Gastroesophageal sphincter (tissue), 4 donors: ENCODE results near the gene EZH1. TPM values are rescaled to one million over a fixed set of nuclear protein-coding genes. Genes with fewer than 3 reads are reported as not detected.

ENCODE experiments used
- ATAC-seq: fragments of 150-250 bp; one replicate; pipeline ENCODE4 v1.9.1; 2016; ENCODE audit warnings: mild to moderate bottlenecking, moderate library complexity
- H3K27ac ChIP-seq, 4 donors: fragments of 200-600 bp; sonication (generic) in 3 of 4; 1 replicate in 3 of 4; 2 replicates in 1 of 4; pipeline ENCODE4 v1.5.1; 2016 to 2019
- H3K27me3 ChIP-seq: fragments of 200-600 bp; sonication (generic); one replicate; pipeline ENCODE4 v1.5.1; 2019
- H3K36me3 ChIP-seq, 2 donors: fragments of 200-600 bp; sonication (generic); one replicate each; pipeline ENCODE4 v1.5.1; 2019; ENCODE audit warnings: control low read depth in 1 of 2
- H3K4me1 ChIP-seq, 3 donors: fragments of 200-600 bp; sonication (generic); 1 replicate in 2 of 3; 2 replicates in 1 of 3; pipeline ENCODE4 v1.5.1; 2016 to 2019; ENCODE audit warnings: control low read depth in 2 of 3
- H3K4me3 ChIP-seq, 2 donors: fragments of 200-600 bp; sonication (generic); one replicate each; pipeline ENCODE4 v1.5.1; 2019; ENCODE audit warnings: mild to moderate bottlenecking in 1 of 2, moderate library complexity in 1 of 2
- H3K9me3 ChIP-seq, 3 donors: fragments of 200-600 bp; sonication (generic); one replicate each; pipeline ENCODE4 v1.5.1; 2017 to 2019; ENCODE audit warnings: control low read depth in 2 of 3
- EP300 ChIP-seq: sonication (generic); formaldehyde crosslinking; IDR thresholded peaks from one replicate; pipeline ENCODE4 v1.6.1; 2017; ENCODE audit warnings: antibody characterized with exemption, mild to moderate bottlenecking
- POLR2A ChIP-seq, 2 donors: fragments of 450-650 bp; IDR thresholded peaks; one replicate each; pipeline ENCODE4 v1.6.1; 2017; ENCODE audit warnings: antibody characterized with exemption in 2 of 2, mild to moderate bottlenecking in 2 of 2, moderate library complexity in 1 of 2
- POLR2AphosphoS5 ChIP-seq: sonication (generic); formaldehyde crosslinking; IDR thresholded peaks from one replicate; pipeline ENCODE4 v1.6.1; 2017; ENCODE audit warnings: antibody characterized with exemption
- WGBS, 2 donors: methylation state at CpG; one replicate each; pipeline ENCODE4 v1.1.5; 2018; ENCODE audit warnings: low coverage in 1 of 2; 5-methylcytosine and 5-hydroxymethylcytosine counted together
- total RNA-seq, 4 donors: library from RNA; depleted of rRNA; stranded (reverse); fragments of >200 nt; gene quantifications; one replicate each; pipeline ENCODE4 v1.1.0, GENCODE V29; 2016
- TF ChIP-seq, protein P1 (sequence below), 4 experiments: fragments of 200-600 bp in 2 of 4; fragments of 450-650 bp in 2 of 4; sonication (generic) in 1 of 4; IDR thresholded peaks; one replicate each; pipeline ENCODE4 v1.5.1; 2017 to 2019; ENCODE audit warnings: antibody characterized with exemption in 4 of 4, mild to moderate bottlenecking in 2 of 4, moderate library complexity in 2 of 4

Gene EZH1
- total RNA-seq, 4 donors from 2014 or later = 57.2 to 90.4 (median 59.7) TPM

DNA sequence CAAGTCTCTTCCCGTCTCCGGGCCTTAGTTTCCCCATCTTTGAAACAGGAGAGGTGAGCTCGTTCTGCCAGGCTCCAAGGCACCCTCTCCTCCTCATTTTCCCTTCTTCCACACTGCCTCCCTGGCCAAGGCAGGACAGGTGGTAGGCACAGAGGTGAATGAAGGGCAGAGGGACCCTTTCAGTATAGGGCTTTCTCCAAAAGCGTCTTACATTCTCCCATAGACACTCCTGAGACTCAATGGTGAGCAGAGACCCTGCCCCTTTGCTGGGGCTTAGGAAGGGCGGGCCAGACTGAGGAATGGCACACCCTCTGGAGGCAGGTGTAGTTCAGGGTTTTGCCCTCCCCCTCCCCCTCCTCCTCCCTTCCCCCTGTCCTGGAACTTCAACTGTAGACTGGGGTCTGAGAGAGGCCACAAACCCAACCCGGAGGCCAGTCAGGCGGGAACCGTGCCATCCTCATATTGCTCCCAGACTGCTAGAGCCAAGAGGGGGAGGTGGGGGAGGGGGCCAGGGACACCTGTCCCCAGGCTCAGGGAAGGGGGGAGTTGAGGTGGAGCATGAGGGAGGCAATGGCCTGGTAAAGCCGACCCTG is 70.0 kb downstream of the EZH1 start:
- ATAC-seq = no peak
- Histone ChIP-seq H3K4me3 (peak overlapping the region; percentile 77 to 81), H3K36me3 (peaks cover 0 to 39% of the 10 kb centered on the region in 2 donors), H3K4me1 (peaks cover 3 to 83% (median 34%) of the 10 kb centered on the region in 3 donors), H3K9me3 (no peaks in the 10 kb centered on the region), H3K27ac (peak overlapping the region; percentile 79 to 99 (median 96)), H3K27me3 (no peaks in the 10 kb centered on the region)
- 31% methylated on average over 4 of the region's 9 CpGs; no CpG with 5 or more reads in 1 of the 2 donors for WGBS, 2 donors
- TF ChIP-seq EP300 (no peak), POLR2AphosphoS5 (no peak), POLR2A (IDR thresholded peaks at IDR 0.05) (peak in 1 of 2 donors; percentile 2)
- TF ChIP-seq, protein P1, sequence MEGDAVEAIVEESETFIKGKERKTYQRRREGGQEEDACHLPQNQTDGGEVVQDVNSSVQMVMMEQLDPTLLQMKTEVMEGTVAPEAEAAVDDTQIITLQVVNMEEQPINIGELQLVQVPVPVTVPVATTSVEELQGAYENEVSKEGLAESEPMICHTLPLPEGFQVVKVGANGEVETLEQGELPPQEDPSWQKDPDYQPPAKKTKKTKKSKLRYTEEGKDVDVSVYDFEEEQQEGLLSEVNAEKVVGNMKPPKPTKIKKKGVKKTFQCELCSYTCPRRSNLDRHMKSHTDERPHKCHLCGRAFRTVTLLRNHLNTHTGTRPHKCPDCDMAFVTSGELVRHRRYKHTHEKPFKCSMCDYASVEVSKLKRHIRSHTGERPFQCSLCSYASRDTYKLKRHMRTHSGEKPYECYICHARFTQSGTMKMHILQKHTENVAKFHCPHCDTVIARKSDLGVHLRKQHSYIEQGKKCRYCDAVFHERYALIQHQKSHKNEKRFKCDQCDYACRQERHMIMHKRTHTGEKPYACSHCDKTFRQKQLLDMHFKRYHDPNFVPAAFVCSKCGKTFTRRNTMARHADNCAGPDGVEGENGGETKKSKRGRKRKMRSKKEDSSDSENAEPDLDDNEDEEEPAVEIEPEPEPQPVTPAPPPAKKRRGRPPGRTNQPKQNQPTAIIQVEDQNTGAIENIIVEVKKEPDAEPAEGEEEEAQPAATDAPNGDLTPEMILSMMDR (IDR thresholded peaks at IDR 0.05) = no peak

DNA sequence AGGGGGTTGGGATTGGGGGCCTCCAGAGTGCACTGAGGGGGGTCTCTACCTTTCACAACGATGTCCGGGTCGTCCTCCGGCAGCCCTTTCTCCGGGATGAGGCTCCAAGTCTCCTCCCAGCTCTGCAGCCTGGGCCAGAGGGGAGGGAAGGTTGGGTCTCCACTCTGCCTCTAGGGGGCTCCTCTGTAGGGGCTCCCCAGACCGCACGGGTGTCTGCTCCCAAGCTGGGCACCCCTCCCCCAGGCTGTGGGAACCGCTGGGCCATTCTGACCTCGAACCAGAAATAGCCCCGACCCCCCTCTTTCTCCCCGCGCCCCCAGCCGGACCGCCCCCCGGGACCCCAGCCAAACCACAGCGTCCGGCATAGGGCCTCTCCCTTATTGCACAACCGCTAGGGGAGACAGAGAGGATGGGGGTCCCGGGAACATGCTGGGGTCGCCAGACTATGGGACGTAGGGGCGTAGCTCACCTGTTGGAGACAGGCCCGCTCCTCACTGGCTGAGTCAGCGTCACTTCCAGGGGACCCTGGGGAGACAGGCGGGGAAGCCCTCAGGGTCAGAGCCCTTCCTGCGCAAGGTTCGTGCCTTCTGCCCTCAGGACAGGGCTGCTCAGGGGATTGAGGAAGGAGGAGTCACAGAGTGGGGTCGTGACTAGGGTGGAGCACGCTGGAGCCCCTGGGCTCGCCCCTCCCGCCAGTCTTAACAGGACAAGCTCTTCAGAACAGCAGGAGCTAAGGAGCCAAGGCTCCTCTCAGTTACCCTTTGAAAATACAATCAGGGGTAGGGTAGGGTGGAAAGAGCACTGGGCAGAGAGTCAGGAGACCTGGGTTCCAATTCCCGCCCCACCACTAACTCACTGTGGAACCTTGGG is 70.7 kb downstream of the EZH1 start:
- WGBS, 2 donors = 40 to 50% methylated on average over 1 of the region's 32 CpGs

DNA sequence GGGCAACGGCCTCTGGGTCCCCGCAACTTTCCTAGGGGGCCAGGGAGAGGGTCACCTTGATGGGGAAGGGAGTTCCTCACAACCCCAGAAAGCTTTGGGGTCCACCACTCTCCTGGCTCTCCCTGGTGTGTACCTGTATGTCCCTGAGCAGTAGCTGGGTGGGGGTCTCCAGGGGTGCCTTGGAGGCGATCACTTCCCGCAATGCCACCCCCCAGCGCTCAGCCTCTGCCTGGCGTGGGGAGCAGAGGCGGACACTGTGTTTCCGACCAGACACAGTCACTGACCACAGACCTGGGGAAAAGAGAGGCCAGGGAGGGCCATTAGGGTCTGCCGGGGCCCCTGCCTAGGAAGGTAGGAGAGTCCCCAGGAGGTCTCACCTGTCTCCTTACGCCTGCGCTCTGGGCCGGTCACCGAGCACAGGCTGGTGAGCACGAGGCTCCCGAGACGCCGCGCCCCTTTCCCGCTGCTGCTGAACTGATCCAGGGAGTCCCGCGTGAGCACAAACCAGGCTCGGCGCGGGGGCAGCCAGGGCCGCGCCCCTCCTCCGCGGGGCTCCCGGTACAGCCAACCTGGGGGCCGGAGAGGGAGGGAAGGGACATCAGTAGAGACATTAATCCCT is 71.5 kb downstream of the EZH1 start:
- Histone ChIP-seq H3K27me3 (no peaks in the 10 kb centered on the region), H3K27ac (peak overlapping the region in 3 of 4 donors; percentile 94 to 99 (median 98)), H3K36me3 (peaks cover 0 to 54% of the 10 kb centered on the region in 2 donors), H3K9me3 (no peaks in the 10 kb centered on the region), H3K4me3 (peak overlapping the region; percentile 77 to 81), H3K4me1 (peaks cover 0 to 83% (median 25%) of the 10 kb centered on the region in 3 donors)
- TF ChIP-seq POLR2A (IDR thresholded peaks at IDR 0.05) (no peak), EP300 (no peak), POLR2AphosphoS5 (no peak)
- TF ChIP-seq, protein P1 (IDR thresholded peaks at IDR 0.05) = no peak
- ATAC-seq = no peak
- no CpG with 5 or more reads among the region's 30 CpGs for WGBS, 2 donors

More for the DNA sequence above, 70.7 kb downstream of the EZH1 start:
- peak overlapping the region; percentile 77 to 81 for H3K4me3 ChIP-seq
- ATAC-seq = no peak
- H3K27me3 ChIP-seq = no peaks in the 10 kb centered on the region
- TF ChIP-seq POLR2A (IDR thresholded peaks at IDR 0.05) (peak in 1 of 2 donors; percentile 1), EP300 (no peak), POLR2AphosphoS5 (no peak)
- TF ChIP-seq, protein P1 (IDR thresholded peaks at IDR 0.05) = peak in 3 of 4 experiments; percentile 40 to 66 (median 44)
- H3K9me3 ChIP-seq = no peaks in the 10 kb centered on the region
- H3K27ac ChIP-seq = peak overlapping the region in 3 of 4 donors; percentile 94 to 99 (median 98)
- peaks cover 0 to 47% of the 10 kb centered on the region in 2 donors for H3K36me3 ChIP-seq
- H3K4me1 ChIP-seq = peaks cover 2 to 83% (median 28%) of the 10 kb centered on the region in 3 donors

DNA sequence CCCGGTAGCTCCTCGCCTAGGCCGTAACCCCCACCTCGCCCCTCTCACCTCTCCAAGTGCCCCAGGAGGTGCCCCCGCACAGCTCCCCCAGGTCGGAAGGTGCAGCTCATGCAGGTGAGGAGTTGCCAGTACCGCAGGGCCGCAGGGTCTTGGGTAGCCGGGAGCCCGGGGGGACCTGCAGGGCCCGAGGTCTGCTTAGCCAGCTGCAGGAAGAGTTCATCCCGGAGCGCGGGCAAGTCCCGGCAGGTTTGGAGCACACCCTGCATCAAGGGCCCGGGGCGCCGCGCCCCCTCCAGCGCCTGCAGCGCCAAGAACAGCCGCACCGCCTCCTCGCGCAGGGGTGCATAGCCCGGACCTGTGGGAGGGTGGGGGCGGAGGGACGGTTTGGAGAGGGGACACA is 72.8 kb downstream of the EZH1 start:
- no peak for ATAC-seq
- 82% methylated on average over 5 of the region's 28 CpGs; no CpG with 5 or more reads in 1 of the 2 donors for WGBS, 2 donors
- peaks cover 0 to 59% of the 10 kb centered on the region in 2 donors for H3K36me3 ChIP-seq
- H3K4me3 ChIP-seq = no peak overlapping the region
- H3K9me3 ChIP-seq = no peaks in the 10 kb centered on the region
- peak overlapping the region in 3 of 4 donors; percentile 94 to 99 (median 98) for H3K27ac ChIP-seq
- TF ChIP-seq EP300 = no peak
- no peak for TF ChIP-seq POLR2A (IDR thresholded peaks at IDR 0.05)
- TF ChIP-seq, protein P1 (IDR thresholded peaks at IDR 0.05) = no peak
- no peak for TF ChIP-seq POLR2AphosphoS5
- peaks cover 5 to 83% (median 35%) of the 10 kb centered on the region in 3 donors for H3K4me1 ChIP-seq
- H3K27me3 ChIP-seq = no peaks in the 10 kb centered on the region
